HS-5 (cell line): Measurements from ENCODE around the gene IPO11.
"Not testable (repeated sequence)": the region's sequence is repeated elsewhere in the genome, so short reads cannot be mapped to it uniquely, and the experiment has no call there.

ENCODE experiments used
- DNase-seq: peaks from one replicate; pipeline ENCODE4 v3.0.0-alpha.2; 2012; ENCODE audit warnings: low read depth

Gene IPO11

DNA sequence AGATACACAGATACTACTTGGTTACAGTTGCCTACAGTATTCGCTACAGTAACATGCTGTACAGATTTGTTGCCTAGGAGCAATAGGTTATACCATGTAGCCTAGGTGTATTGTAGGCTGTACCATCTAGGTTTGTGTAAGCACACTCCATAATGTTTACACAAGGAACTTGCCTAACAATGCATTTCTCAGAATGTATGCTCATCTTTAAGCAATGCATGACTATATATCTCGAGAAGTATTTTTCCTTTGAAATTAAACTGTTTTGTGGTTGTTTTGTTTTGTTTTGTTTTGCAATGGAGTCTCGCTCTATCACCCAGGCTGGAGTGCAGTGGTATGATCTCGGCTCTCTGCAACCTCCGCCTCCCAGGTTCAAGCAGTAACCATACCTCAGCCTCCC, 191.4 kb downstream of the IPO11 start:
- no peak for DNase-seq

- no peak for DNase-seq
Observed at GRCh38 chr5:62605638-62606037, 193.1 kb downstream of the IPO11 start.

DNA sequence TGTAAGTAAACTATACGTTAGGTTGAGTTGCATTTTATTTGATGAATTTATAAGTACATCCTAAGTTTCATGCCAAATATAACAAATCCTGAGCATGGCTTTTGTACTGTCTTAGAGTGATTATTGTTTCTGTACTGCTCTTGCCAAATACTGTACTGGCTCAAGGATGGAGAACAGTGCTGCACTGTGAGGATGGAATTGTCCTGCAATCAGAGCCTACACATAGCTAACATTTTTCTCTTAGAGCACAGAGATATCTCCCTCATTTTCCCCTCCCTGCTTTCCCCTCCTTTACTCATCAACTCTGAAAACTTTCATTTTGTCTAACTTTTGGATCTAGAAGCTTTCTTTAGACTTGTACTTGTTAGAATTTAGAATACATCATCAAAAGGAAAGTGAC, 194.3 kb downstream of the IPO11 start:
- no peak for DNase-seq

- no peak for DNase-seq
Observed at GRCh38 chr5:62607615-62608014, 195.1 kb downstream of the IPO11 start.

DNA sequence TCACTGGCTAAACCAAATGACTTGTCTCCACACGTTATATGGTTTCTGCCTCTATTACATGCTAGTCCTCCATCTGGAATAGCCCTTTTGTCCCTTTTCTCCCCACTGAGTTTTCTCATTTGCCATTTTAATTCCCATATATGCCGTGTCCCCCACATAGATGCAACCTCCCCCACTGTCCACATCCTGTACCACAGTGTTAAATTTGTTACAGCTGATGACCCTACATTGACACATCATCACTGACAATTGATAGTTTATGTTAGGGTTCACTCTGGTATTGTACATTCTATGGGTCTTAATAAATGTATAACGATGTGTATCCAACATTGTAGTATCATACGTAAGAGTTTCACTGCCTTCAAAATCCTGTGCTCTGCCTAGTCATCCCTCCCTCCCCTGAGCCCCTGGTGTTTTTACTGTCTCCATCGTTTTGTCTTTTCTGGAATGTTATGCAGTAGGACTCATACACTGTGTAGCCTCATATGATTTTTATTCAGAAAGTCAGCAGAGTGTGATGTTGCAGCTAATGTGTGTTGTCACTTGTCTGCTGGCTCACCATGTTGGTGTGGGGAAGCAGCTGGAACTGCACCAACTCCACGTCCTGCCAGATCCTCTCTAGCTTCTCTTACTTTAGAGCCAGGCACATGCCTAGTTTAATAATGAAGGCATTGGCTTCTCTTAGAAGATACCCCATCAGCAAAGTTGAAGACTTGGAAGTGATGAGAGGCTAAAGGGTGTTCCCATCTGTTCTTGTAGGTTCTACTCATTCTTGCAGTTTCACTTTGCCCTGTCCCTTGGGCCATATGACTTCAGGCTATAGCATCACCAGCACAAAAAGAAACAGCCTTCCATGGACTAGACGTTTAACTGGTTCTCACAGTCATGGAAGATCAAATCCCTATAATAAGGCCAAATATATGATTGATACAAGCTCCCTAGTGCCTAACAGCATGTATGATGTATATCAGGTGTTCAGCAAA, 196.3 kb downstream of the IPO11 start:
- DNase-seq, result no peak

GRCh38 chr5:62614355-62614754, 201.8 kb downstream of the IPO11 start:
- DNase-seq, result no peak

DNA sequence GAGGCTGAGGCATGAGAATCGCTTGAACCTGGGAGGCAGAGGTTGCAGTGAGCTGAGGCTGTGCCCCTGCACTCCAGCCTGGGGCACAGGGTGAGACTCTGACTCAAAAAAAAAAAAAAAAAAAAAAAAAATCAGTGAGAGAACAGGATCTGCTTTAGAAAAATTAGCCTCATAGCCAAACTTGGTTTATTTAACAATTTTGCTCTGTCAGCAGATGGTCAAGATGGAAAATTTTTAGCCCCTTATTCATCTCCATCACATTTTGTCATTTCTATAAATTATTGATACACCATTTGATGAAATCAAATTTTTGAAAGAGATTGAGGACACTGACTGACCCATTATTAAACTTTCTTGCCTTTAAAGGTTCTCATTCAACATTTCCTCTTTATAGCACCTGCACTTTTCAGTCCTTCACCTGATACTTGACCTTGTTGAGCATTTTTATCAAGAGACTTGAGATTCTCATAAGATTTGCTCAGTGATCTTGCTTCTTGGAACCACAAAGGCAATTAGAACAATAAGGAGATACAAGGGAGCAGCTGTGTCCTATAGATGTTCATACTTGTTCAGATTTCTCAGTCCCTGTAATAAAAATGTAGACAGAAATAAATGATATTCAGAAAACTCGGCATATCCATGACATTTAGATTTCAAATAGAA, 204.2 kb downstream of the IPO11 start:
- DNase-seq, result no peak

- no peak for DNase-seq
Observed at GRCh38 chr5:62617943-62618342, 205.4 kb downstream of the IPO11 start.

DNA sequence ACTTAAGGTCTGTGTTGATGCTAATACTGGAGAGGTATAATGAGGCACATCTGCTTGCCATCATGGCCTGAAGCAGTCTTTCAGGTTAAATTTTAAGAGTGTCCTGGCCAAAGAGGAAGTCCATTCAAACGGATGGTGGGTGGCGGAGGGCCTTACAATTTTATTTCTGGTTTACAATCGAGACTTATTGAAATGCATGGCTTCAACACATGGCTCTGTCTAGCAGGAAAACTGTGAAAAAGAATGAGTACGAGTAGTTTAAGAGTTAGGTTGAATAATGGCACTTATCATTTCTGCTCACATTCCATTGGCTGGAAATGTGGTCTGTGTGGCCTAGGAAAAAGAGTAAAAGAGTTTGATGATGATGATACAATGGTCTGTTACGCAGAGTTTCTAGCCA, 208.2 kb downstream of the IPO11 start:
- DNase-seq, result no peak

DNA sequence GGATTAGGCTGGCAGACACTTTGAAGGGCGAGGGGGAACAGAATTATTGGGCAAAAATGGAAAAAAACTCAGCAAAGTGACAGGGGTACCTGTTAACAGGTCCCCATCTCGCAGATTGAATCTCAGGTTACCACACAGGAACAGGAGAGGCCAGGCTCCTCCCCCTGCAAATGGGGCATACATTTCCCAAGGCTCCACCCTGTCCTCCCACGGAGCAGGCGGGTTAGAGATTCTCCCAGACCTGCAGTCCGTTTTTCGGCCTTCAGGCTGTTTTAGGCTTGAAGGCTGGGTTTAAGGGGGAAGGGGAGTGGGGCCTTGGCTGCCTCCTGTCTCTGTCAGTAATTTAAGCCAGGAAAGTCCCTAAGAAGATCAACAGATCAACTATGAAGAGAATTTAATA, 208.7 kb downstream of the IPO11 start:
- no peak for DNase-seq

GRCh38 chr5:62623271-62623670, 210.7 kb downstream of the IPO11 start:
- DNase-seq, result no peak

GRCh38 chr5:62624436-62624835, 211.9 kb downstream of the IPO11 start:
- not testable (repeated sequence) for DNase-seq

GRCh38 chr5:62626534-62626933, 214.0 kb downstream of the IPO11 start:
- DNase-seq, result no peak

DNA sequence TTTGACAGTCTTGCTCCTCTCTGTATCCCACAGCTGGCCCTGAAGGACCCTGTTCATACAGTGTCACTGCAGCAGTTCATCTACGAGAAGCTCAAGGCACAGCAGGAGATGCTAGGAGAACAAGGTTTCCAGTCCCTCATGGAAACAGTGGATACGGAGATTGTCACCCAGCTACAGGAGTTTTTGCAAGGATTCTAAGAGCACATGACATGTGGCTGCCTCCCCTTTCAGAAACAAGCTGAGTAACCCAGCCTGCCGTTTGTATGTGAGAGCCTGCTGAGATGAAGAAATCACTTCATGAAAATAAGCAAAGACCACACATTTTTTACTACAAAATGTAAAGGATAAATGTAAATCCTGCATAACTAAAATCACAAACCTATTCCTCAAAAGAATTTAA, 214.6 kb downstream of the IPO11 start:
- DNase-seq, result no peak

GRCh38 chr5:62627901-62628300, 215.3 kb downstream of the IPO11 start:
- DNase-seq, result no peak

GRCh38 chr5:62631909-62632580, 219.5 kb downstream of the IPO11 start:
- DNase-seq, result no peak

- DNase-seq, result no peak
Observed at GRCh38 chr5:62633243-62633642, 220.7 kb downstream of the IPO11 start.

GRCh38 chr5:62640446-62640845, 227.9 kb downstream of the IPO11 start:
- no peak for DNase-seq

GRCh38 chr5:62642468-62642867, 229.9 kb downstream of the IPO11 start:
- DNase-seq, result no peak

DNA sequence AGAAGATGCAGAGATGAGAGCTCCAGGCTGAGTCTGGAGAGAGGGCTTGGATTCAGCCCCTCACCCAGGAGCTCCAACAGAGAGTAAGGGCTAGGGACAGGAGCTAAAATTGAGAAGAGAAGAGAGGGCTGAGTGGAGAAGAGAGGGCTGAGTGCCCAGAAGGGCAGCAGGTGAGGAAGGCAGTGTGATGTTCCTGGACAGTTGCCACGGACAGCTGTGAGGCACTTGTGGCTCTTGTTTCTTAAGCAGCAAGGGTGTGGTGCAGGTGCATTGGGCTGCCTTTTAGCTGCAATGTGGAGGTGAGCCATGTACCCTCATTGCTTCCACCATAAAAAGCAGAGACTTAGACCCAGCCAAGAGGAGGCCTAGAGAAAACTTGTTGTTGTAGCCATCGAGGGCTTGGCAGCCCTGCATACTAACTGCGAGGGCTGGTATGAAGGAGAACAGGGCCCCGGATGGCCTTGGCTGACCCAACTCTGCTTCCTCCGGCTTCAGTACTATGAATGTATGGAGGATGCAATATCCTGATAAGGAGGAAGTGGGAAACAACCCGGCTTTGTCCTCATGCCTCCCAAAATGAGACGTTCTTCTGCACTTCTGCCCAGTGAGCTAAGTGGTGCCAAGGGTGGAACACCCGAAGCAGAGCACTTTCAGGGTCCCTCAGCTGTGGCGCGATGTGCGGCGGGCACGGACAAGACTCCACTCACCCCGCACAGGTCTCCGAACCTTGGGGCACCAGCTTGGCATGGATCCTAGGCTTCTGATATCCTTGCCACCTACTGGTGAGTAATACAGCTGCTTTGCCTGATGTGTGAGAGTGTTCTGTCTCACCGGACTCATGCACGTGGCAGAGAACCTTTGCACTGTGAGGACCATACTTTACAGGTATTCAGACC, 231.2 kb downstream of the IPO11 start:
- DNase-seq, result no peak

GRCh38 chr5:62645223-62645622, 232.7 kb downstream of the IPO11 start:
- DNase-seq, result no peak

- DNase-seq, result no peak
Observed at GRCh38 chr5:62647241-62647640, 234.7 kb downstream of the IPO11 start.
